ENCODE results near the gene C3orf18.

Gene C3orf18

DNA sequence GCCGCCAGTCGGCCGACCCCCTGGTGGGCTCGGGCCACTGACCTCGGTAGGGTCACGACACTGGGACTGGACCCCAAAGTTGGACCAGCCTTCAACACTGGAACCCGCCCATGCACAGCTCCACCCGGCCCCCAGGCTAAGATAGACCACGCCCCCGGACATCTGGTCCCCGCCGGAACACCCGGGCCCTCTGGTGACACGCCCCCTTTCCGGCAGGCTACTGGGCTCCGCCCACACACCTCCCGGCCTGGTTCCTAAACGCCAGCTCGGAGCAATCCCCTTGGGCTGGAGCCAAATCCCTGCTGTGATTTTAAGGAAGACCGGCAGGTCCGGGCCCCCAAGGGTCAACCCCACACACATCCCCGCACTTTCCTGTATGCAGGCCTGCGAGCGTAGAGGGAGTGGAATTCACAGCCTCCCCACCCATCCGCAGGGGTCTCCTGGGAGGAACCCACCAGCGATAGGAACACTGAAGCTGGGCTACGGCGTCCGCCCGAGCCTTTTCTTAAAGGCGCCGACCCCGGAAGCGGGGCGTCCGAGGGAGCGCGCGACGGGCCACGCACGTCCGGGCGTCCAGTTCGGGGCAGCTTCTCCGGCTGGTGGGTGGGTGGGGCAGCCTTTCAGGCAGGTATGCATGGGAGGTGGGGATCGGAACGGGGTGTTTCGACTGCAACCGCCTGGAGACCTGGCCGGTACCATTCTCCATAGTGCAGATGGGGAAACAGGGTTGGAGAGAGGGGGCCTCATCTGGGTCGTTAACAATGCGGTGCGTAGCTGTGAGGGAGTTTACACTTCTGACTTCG lies 1.6 kb upstream of the C3orf18 start, which contains the start of gene HEMK1 (continued):
- TF ChIP-seq ZNF629 (tag by site-specific recombination; IDR thresholded peaks at IDR 0.05) = peak; percentile 87
- TF ChIP-seq SETDB1 (IDR thresholded peaks at IDR 0.05; ENCODE audit: insufficient read length, low read length) = peak; percentile 16
- TF ChIP-seq ZBTB17 (tag by site-specific recombination; IDR thresholded peaks at IDR 0.05) = peak; percentile 80
- TF ChIP-seq ZNF473 (tag by site-specific recombination; IDR thresholded peaks at IDR 0.05) = no peak
- TF ChIP-seq FEZF1 (tag by site-specific recombination; IDR thresholded peaks at IDR 0.05) = no peak
- TF ChIP-seq SP2 (tag by site-specific recombination; IDR thresholded peaks at IDR 0.05) = peak; percentile 76
- TF ChIP-seq ZBTB20 (tag by site-specific recombination; IDR thresholded peaks at IDR 0.05) = peak; percentile 62; the same call in 1 of the 2 replicates
- no peak for TF ChIP-seq ZNF221 (tag by site-specific recombination; IDR thresholded peaks at IDR 0.05; ENCODE audit: borderline replicate concordance)
- TF ChIP-seq BCL11B (tag by site-specific recombination; IDR thresholded peaks at IDR 0.05; ENCODE audit: low read depth) = no peak; the same call in 1 of the 2 replicates
- peak; percentile 90 for TF ChIP-seq ZNF660 (tag by site-specific recombination; IDR thresholded peaks at IDR 0.05)
- no peak; the same call in 1 of the 2 replicates for TF ChIP-seq MYNN (tag by site-specific recombination; IDR thresholded peaks at IDR 0.05; ENCODE audit: borderline replicate concordance)
- no peak for TF ChIP-seq ZNF426 (tag by site-specific recombination; IDR thresholded peaks at IDR 0.05)
- no peak for TF ChIP-seq ZNF155 (tag by site-specific recombination; IDR thresholded peaks at IDR 0.05)
- no peak for TF ChIP-seq ZNF138 (tag by site-specific recombination; IDR thresholded peaks at IDR 0.05; ENCODE audit: borderline replicate concordance)
- no peak for TF ChIP-seq ZNF133 (tag by site-specific recombination; IDR thresholded peaks at IDR 0.05)
- TF ChIP-seq ZNF548 (tag by site-specific recombination; IDR thresholded peaks at IDR 0.05) = no peak
- no peak; the same call in 1 of the 2 replicates for TF ChIP-seq ZNF341 (tag by site-specific recombination; IDR thresholded peaks at IDR 0.05; ENCODE audit: low read depth)
- no peak for TF ChIP-seq KLF7 (tag by site-specific recombination; IDR thresholded peaks at IDR 0.05; ENCODE audit: borderline replicate concordance)
- TF ChIP-seq RBAK (tag by site-specific recombination; IDR thresholded peaks at IDR 0.05) = no peak
- TF ChIP-seq ZFP41 (tag by site-specific recombination; IDR thresholded peaks at IDR 0.05; ENCODE audit: borderline replicate concordance) = no peak
- peak; percentile 57; the same call in 1 of the 2 replicates for TF ChIP-seq ZNF843 (tag by site-specific recombination; IDR thresholded peaks at IDR 0.05)
- TF ChIP-seq YY2 (tag by site-specific recombination; IDR thresholded peaks at IDR 0.05) = peak; percentile 53; the same call in 1 of the 2 replicates
- no peak for TF ChIP-seq ZNF585B (tag by site-specific recombination; IDR thresholded peaks at IDR 0.05)
- no peak for TF ChIP-seq ZNF791 (tag by site-specific recombination; IDR thresholded peaks at IDR 0.05)
- TF ChIP-seq, protein P1, sequence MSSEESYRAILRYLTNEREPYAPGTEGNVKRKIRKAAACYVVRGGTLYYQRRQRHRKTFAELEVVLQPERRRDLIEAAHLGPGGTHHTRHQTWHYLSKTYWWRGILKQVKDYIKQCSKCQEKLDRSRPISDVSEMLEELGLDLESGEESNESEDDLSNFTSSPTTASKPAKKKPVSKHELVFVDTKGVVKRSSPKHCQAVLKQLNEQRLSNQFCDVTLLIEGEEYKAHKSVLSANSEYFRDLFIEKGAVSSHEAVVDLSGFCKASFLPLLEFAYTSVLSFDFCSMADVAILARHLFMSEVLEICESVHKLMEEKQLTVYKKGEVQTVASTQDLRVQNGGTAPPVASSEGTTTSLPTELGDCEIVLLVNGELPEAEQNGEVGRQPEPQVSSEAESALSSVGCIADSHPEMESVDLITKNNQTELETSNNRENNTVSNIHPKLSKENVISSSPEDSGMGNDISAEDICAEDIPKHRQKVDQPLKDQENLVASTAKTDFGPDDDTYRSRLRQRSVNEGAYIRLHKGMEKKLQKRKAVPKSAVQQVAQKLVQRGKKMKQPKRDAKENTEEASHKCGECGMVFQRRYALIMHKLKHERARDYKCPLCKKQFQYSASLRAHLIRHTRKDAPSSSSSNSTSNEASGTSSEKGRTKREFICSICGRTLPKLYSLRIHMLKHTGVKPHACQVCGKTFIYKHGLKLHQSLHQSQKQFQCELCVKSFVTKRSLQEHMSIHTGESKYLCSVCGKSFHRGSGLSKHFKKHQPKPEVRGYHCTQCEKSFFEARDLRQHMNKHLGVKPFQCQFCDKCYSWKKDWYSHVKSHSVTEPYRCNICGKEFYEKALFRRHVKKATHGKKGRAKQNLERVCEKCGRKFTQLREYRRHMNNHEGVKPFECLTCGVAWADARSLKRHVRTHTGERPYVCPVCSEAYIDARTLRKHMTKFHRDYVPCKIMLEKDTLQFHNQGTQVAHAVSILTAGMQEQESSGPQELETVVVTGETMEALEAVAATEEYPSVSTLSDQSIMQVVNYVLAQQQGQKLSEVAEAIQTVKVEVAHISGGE (tag by site-specific recombination; conservative IDR thresholded peaks at IDR 0.05; ENCODE audit: low read depth) = peak; percentile 99
- TF ChIP-seq SP7 (tag by site-specific recombination; IDR thresholded peaks at IDR 0.05) = peak; percentile 89
- TF ChIP-seq HOXC10 (CRISPR knock-in tag; IDR thresholded peaks at IDR 0.05) = no peak
- TF ChIP-seq, protein P2, sequence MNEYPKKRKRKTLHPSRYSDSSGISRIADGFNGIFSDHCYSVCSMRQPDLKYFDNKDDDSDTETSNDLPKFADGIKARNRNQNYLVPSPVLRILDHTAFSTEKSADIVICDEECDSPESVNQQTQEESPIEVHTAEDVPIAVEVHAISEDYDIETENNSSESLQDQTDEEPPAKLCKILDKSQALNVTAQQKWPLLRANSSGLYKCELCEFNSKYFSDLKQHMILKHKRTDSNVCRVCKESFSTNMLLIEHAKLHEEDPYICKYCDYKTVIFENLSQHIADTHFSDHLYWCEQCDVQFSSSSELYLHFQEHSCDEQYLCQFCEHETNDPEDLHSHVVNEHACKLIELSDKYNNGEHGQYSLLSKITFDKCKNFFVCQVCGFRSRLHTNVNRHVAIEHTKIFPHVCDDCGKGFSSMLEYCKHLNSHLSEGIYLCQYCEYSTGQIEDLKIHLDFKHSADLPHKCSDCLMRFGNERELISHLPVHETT (tag by site-specific recombination; IDR thresholded peaks at IDR 0.05) = peak; percentile 95
- TF ChIP-seq ZNF776 (tag by site-specific recombination; IDR thresholded peaks at IDR 0.05; ENCODE audit: borderline replicate concordance) = no peak
- TF ChIP-seq ZNF560 (tag by site-specific recombination; IDR thresholded peaks at IDR 0.05; ENCODE audit: borderline replicate concordance) = no peak
- no peak for TF ChIP-seq ZBTB1 (tag by site-specific recombination; IDR thresholded peaks at IDR 0.05)
- TF ChIP-seq ZNF311 (tag by site-specific recombination; IDR thresholded peaks at IDR 0.05; ENCODE audit: borderline replicate concordance) = no peak
- peak; percentile 60; the same call in 1 of the 2 replicates for TF ChIP-seq ZNF777 (tag by site-specific recombination; IDR thresholded peaks at IDR 0.05; ENCODE audit: borderline replicate concordance)
- TF ChIP-seq ZNF211 (tag by site-specific recombination; IDR thresholded peaks at IDR 0.05; ENCODE audit: low read depth) = no peak
- peak; percentile 92 for TF ChIP-seq KLF8 (tag by site-specific recombination; IDR thresholded peaks at IDR 0.05)
- no peak for TF ChIP-seq PRDM1 (tag by site-specific recombination; IDR thresholded peaks at IDR 0.05)
- TF ChIP-seq ZEB2 (tag by site-specific recombination; IDR thresholded peaks at IDR 0.05) = peak; percentile 93
- TF ChIP-seq EGR2 (tag by site-specific recombination; IDR thresholded peaks at IDR 0.05; ENCODE audit: low read depth) = peak; percentile 69

Measured in HEK293 (cell line).